ENCODE measurements around the gene RAI1.
A peak's percentile ranks its signal among the peaks of the same experiment; 100 is the strongest.

Gene RAI1

DNA sequence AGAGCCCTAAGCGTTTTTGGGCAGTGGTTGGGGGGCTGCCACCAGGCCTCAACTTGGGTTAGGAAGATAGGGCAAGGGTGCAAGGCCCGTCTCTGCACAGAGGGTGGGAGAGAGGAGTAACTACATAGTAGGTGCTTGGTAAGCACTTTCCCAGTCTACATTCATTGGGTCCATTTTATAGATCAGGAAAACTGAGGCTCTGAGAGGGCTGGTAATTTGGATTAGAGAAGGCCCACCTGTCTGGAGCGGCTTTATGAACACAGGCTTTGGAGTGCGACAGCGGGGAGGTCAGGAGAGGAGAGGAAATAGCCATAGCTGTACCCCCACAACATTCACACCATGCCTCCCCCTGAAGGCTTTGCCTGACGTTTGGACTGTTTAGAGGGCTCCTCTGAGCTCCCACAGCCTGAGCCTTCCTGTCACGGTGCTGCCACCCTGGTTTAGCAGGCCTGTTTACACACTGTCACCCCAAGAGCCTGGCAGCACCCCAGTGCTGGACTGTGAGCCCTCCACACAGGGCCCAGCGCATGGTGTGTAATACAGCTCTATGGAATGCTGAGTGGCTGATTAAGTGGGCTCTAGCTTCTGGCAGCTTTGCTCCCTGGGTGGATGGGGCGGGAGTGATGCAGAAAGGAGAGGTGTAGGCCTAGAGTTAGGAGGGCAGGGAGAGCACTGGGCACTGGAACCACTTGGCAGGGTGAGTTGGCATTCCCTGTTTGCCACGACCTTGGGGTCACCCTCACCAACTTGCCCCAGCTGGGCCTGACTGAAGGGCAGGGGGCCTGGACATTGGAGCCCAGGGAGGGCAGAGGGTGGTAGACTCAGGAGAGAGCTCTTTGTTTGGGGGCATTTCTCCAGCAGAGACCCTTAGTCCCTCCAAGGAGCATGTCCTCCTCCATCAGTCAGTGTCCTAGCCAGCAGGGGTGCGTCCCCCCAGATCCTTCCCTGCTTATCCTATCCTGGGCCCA, 73.7 kb downstream of the RAI1 start:
- DNase-seq, result no peak

DNA sequence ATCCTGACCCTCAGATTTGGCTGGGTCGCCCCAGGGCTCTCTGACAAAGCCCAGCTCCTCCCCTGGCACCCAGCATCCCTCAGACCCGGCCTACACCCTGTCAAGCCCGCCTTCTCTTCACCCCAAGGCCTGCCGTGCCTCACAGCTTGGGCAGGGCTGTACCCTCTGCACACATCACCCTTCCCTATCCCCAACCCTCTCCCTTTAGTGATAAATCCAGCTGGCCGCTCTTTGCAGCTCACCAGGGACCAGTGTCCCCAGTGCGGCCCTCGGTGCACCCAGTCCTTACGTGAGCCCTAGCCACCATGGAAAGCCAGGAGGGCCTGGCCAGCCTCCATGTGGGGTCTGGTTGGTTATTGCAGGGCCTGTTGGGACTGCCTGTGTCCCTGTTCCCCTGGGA, 74.5 kb downstream of the RAI1 start:
- no peak for DNase-seq

GRCh38 chr17:17757391-17757791, 76.1 kb downstream of the RAI1 start:
- DNase-seq, result peak; percentile 18

- no peak for DNase-seq
These were observed 76.9 kb downstream of the RAI1 start for GRCh38 chr17:17757956-17758845.

DNA sequence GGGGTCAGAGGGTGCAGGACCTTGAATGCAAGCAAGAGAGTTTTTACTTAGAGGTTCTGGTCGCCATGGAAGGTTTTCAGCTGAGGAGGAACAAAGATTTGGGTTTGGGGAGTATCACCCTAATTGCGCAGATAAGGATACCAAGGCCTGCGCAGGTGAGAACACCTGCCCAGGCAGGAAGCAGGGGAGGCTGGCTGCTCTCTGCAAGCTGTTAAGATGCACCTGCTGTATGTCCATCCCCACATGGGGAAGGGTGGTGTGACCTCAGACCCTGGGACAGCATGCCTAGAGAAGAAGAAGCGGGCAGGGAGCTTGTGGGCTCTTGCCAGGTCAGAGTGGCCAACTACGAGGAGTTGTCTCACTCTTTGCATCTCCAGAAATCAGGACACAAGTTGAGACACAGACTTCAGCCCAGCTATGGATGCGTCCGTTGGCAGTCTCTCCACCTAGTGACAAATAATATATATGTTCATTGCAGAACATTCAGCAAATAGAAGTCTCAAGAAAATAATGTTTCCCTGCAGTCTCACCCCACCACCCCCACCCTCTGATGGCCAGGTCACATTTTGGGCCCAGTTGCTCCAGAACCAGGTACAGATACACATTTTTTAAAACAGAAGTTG, 77.8 kb downstream of the RAI1 start:
- no peak for DNase-seq

DNA sequence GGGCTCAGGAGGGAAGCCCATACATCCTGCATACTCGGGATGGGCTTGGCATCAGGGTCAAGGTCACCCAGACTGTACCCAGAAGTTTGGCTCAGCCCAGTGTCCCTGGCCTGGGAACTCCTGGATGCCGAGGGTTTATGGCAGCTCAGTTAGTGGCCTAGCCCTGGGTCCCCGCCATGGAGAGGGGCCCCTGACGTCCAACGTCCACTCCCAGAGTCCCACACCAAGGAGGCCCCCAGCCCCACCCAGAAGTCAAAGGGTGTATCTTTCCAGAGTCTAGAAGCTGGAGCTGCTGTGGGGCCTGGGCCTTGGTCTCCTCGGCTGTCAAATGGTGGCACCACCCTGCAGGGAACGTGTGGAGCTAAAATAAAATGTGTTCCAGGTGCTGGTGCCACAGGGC, 79.1 kb downstream of the RAI1 start:
- no peak for DNase-seq

DNA sequence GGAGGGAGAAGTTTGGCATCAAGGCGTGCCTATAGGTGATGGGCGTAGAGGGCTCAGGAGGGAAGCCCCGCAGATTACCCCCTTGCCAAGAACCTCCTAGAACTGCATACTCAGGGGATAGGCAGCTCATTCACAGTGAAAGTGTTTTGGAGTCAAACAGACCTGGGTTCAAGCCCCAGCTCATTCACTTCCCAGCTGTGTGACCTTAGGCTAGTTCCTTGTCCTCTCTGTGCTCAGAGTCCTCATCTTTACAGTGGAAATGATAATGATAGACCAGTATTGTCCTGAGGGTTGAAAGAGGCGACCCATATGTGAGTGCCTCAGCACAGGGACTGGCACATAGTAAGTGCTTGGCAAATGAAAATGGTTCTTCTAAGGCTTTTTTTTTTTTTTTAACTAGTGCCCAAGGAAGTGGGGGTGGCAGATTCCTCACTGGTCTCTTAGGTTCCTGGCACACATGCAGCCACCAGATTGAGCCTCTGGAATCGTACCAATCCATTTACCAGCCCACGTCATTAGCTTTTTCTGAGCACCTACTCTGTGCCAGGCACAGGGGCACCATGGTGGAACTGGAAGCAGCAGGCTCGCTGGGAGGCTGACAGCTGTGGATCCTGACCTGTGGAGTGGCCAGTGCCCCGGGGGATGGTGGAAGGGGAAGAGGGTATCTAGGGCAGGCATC, 79.8 kb downstream of the RAI1 start:
- DNase-seq, result no peak

DNA sequence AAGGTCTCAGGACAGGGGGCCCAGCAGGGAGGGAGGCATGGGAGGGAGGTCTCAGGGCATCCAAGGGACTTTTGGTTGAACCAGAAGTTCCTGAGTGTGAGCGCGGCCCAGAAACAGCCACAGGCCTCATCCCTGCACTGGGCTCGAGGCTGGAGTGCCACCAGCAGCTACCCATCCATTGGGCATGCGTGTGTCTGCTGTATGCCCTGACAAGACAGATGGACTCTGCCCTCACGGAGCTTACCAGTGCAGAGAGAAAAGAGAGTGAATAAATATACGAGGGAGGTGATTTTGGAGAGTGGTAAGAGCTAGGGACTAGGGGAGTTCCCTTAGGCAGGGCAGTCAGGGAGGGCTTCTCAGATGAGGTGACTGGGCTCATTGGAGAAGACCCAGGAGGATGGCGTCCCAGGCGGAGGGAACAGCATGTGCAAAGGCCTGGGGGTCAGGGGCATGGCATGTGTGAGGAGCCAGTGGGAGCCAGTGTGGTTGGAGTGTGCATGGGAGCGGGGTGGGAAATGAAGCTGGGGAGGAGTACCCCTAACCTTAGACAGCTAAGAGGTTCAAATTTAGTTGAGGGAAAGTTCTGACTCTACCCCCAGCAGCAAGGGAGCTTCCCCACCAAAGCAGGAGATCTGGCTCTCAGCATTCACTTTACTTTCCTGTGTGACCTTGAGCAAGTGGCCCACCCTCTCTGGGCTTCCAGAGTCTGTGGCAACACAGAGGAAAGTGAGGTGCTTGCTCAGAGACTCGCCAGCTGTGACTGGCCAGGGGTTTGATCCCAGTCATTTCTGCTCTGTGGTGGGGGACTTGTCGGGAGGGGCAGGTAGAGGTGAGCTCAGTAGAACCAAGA, 80.9 kb downstream of the RAI1 start:
- DNase-seq, result no peak

GRCh38 chr17:17762744-17763105, 81.5 kb downstream of the RAI1 start:
- DNase-seq, result no peak

DNA sequence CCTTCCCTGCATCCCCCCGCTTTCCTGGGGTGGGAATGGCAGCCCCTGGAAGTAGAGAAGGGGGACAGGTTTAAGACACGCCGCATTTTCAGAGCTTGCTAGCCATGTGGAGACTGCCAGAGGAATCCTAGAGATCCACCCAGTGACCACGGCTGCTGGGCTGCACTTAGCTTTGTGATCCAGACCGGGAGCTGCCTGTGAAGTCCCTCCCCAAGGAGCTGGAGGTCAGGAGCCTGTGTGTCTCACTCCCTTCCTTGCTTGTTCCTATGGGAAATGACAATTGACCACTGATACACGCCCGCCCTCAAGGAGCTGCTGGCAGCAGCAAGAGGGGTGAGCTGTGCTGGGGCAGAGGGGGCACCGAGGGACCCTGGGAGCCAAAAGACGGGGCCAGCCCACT, 81.9 kb downstream of the RAI1 start:
- no peak for DNase-seq

DNA sequence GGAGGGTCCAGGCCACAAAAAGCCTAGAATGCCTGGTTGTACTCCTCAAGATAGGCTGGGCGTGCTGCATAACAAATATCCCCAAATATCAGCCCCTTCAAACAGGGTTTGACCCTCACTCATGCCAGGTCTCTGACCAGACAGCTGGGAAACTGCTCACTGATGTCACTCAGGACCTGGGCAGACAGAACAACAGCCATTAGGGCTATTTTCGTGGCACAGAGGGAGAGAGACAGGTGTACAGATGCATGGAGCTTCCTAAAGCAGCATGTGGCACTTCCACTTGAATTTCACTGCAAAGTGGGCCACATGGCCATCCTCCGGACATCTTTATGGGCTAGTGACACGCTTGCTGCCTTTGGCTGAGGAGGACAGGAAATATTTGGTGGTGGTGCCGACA, 82.5 kb downstream of the RAI1 start:
- DNase-seq, result no peak

DNA sequence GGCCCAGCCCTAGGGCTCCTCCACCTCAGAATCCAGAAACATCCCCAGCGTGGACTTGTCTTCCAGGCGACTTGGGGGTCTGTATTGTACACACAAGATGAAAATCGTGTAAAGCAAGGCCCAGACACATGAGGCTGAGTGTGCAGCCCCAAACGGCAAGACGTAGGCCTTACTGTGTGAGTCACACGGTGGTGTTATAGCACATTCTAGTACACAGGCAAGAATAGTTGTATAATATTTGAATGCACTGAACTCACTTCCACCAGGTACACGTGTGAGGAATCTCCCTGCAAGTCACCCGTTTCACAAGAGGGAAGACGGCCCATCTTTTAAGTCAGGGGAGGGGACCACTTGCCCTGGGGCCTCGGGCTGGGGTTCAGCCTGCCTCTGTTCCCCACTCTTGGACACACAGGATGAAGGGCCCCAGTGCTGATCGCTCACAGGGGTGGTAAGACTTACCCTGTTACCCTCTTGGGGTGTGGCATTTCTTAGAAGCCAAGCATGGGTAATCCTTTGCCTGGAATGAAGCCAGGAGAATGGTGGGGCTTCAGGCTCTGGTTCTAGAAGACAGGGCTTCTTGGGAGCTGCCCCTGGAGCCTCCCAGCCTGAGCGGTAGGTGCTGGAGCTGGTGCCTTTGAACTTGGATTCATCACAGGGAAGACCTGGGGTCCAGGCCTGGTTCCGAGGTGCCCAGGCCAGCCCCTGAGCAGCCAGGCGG, 84.3 kb downstream of the RAI1 start:
- DNase-seq, result no peak

DNA sequence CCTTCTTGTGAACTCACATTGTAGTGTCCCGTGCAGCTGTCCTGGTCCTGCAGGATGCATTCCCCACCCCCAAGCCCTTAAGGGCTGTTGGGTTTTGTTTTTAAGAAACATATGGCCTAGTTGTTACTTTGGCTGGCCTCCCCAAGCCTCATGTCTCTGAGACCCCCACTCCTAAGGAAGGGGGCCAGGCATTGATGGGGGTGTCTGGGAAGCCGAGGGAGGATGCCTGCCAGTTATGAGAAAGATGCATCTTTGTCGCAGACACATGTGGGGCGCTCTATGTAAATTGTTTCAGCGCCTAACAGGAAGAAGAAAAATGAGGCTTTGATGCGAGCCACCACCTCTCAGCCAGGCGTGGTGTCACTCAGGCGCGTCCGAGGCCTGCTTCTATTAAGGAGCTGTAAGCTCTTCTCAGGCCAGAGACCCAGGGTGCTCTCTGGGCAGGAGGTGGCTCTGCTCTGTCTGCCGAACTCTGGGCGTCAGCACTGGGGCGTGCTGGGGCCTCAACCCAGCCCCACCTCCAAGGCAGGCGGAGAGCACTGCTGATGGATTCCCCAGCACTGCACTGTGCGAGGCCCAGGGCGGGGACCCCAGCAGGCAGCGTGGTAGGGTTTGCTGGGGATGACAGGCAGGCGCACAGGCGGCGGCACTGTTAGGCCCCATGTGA, 85.0 kb downstream of the RAI1 start:
- no peak for DNase-seq

- no peak for DNase-seq
These were observed 85.5 kb downstream of the RAI1 start for GRCh38 chr17:17766744-17767120.

- no peak for DNase-seq
These were observed 86.1 kb downstream of the RAI1 start for GRCh38 chr17:17767154-17767869.

- DNase-seq, result no peak
These were observed 86.7 kb downstream of the RAI1 start for GRCh38 chr17:17767887-17768418.

DNA sequence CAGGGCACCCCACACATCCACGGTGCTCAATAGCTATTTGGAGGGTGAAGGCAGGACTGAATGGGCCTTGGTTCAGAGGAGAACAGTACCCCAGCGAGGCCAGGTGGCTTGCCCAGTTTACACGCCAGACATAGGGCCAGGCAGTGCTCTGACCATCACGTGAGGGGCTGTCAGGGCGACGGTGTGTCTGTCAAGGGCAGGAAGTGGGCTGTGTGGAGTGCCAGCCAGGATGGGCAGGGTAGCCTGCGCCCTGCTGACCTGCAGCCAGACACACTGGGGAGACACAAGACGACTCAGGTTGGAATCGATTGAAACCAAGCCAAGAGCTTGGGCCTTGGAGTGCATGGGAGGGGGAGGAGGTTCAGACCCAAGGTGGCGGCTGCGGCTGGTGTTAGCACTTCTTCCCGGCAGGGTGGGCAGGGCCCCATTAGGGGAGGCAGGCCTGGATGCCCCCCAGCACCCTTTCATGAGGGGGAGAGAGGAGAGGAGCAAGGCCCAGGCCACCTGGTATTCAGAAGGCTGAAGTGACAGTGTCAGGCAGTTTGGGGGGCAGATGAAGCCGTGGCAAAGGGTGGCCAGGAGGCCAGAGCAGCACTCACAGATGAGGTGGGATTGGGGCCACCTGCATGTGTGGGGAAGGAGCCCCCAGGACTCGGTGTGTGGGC, 87.3 kb downstream of the RAI1 start:
- no peak for DNase-seq

- no peak for DNase-seq
These were observed 88.8 kb downstream of the RAI1 start for GRCh38 chr17:17769869-17770631.
